ENCODE measurements around the gene WWOX. TPM values are rescaled to one million over a fixed set of nuclear protein-coding genes. Genes with fewer than 3 reads are reported as not detected.

Gene WWOX
- total RNA-seq, 1 donor from 2014 or later, result 28.2 TPM

- Mint-ChIP-seq H3K27me3 (no peaks in the 10 kb centered on the region), H3K4me3 (no peak overlapping the region), H3K27ac (no peak overlapping the region), H3K36me3 (no peaks in the 10 kb centered on the region), H3K9me3 (peaks cover 5% of the 10 kb centered on the region), H3K4me1 (ENCODE audit: unreplicated experiment) (peaks cover 34% of the 10 kb centered on the region)
- DNase-seq (ENCODE audit: extremely low spot score, unreplicated experiment), result no peak
- TF ChIP-seq CTCF (conservative IDR thresholded peaks at IDR 0.05), result no peak
These were observed 645.3 kb downstream of the WWOX start for GRCh38 chr16:78744796-78745107.

- Mint-ChIP-seq H3K36me3 (no peaks in the 10 kb centered on the region), H3K27me3 (no peaks in the 10 kb centered on the region), H3K4me3 (no peak overlapping the region), H3K4me1 (ENCODE audit: unreplicated experiment) (peaks cover 34% of the 10 kb centered on the region), H3K27ac (peak overlapping the region; percentile 26), H3K9me3 (peaks cover 5% of the 10 kb centered on the region)
- DNase-seq (ENCODE audit: extremely low spot score, unreplicated experiment), result no peak
- no peak for TF ChIP-seq CTCF (conservative IDR thresholded peaks at IDR 0.05)
These were observed 645.9 kb downstream of the WWOX start for GRCh38 chr16:78745108-78746019.

GRCh38 chr16:78746718-78747117 lies 647.3 kb downstream of the WWOX start:
- Mint-ChIP-seq H3K4me3 (no peak overlapping the region), H3K4me1 (ENCODE audit: unreplicated experiment) (peaks cover 34% of the 10 kb centered on the region), H3K9me3 (peaks cover 5% of the 10 kb centered on the region), H3K27ac (no peak overlapping the region), H3K27me3 (no peaks in the 10 kb centered on the region), H3K36me3 (no peaks in the 10 kb centered on the region)
- TF ChIP-seq CTCF (conservative IDR thresholded peaks at IDR 0.05), result no peak
- no peak for DNase-seq (ENCODE audit: extremely low spot score, unreplicated experiment)

- Mint-ChIP-seq H3K9me3 (peaks cover 5% of the 10 kb centered on the region), H3K4me1 (ENCODE audit: unreplicated experiment) (peaks cover 29% of the 10 kb centered on the region), H3K27ac (no peak overlapping the region), H3K36me3 (no peaks in the 10 kb centered on the region), H3K4me3 (no peak overlapping the region), H3K27me3 (no peaks in the 10 kb centered on the region)
- DNase-seq (ENCODE audit: extremely low spot score, unreplicated experiment), result no peak
- no peak for TF ChIP-seq CTCF (conservative IDR thresholded peaks at IDR 0.05)
These were observed 648.9 kb downstream of the WWOX start for GRCh38 chr16:78748220-78748929.

- peaks cover 5% of the 10 kb centered on the region for H3K9me3 Mint-ChIP-seq
- TF ChIP-seq CTCF (conservative IDR thresholded peaks at IDR 0.05), result no peak
- no peak overlapping the region for H3K4me3 Mint-ChIP-seq
- H3K4me1 Mint-ChIP-seq (ENCODE audit: unreplicated experiment), result peaks cover 27% of the 10 kb centered on the region
- no peaks in the 10 kb centered on the region for H3K36me3 Mint-ChIP-seq
- H3K27ac Mint-ChIP-seq, result no peak overlapping the region
- no peak for DNase-seq (ENCODE audit: extremely low spot score, unreplicated experiment)
- H3K27me3 Mint-ChIP-seq, result no peaks in the 10 kb centered on the region
These were observed 650.4 kb downstream of the WWOX start for GRCh38 chr16:78749745-78750268.
